Activated T-cell treated with anti-CD3 and anti-CD28 coated beads, Interleukin-2, amount 50 U/mL, for 4 hours (primary cell): ENCODE results near the gene SPDYE1. TPM values are rescaled to one million over a fixed set of nuclear protein-coding genes. Genes with fewer than 3 reads are reported as not detected.
"Not testable (repeated sequence)": the region's sequence is repeated elsewhere in the genome, so short reads cannot be mapped to it uniquely, and the experiment has no call there.

ENCODE experiments used
- ATAC-seq, 2 donors: fragments of 200-7000 bp; cut with Tn5 transposase; one replicate each; pipeline ENCODE4 v1.10.0; 2021
- DNase-seq: peaks from one replicate; pipeline ENCODE4 v3.0.0-alpha.2; 2020
- H3K27me3 Mint-ChIP-seq: one replicate; pipeline ENCODE4 v1.8.0; 2021; ENCODE audit warnings: low read depth, mixed read lengths
- H3K36me3 Mint-ChIP-seq: one replicate; pipeline ENCODE4 v1.8.0; 2022; ENCODE audit warnings: mixed read lengths; ENCODE audit not compliant: insufficient read depth
- H3K4me1 Mint-ChIP-seq: one replicate; pipeline ENCODE4 v1.8.0; 2021; ENCODE audit warnings: low read depth, mixed read lengths
- H3K4me3 Mint-ChIP-seq: one replicate; pipeline ENCODE4 v1.8.0; 2021; ENCODE audit warnings: mild to moderate bottlenecking, moderate library complexity, mixed read lengths
- H3K9me3 Mint-ChIP-seq: one replicate; pipeline ENCODE4 v1.8.0; 2021; ENCODE audit warnings: mixed read lengths
- total RNA-seq, 3 donors: library from RNA; stranded (reverse); gene quantifications; one replicate each; pipeline ENCODE4 v1.2.1, GENCODE V29; 2021

SPDYE1 gene
- total RNA-seq: not detected

DNA sequence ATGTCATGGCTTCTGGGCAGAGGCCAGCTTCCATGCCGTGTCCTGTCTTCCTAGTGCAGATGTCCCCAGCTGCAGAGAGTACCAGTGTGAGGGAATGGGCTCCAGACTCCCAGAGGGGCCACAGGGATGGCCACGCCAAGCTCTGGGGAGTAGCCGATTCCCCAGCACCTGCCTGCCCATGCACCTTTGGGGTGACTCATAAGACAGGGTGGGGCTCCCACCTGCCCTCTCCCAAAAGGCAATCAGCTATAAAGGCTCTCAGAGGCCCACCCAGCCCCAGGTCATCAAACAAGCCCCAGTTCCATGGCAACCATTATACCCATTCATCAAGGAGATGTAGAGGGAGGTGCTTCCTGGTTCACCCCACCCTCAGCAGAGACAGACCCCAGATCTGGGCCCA is at the start of gene SPDYE1:
TSS of gene SPDYE1 (plus strand) at position 366 of the 400 bp plus-strand sequence. CDS start 2,053 bp downstream, outside the sequence.
- H3K27me3 Mint-ChIP-seq, H3K4me3 Mint-ChIP-seq, ATAC-seq, H3K4me1 Mint-ChIP-seq, DNase-seq, H3K36me3 Mint-ChIP-seq, H3K9me3 Mint-ChIP-seq: not testable (repeated sequence)

DNA sequence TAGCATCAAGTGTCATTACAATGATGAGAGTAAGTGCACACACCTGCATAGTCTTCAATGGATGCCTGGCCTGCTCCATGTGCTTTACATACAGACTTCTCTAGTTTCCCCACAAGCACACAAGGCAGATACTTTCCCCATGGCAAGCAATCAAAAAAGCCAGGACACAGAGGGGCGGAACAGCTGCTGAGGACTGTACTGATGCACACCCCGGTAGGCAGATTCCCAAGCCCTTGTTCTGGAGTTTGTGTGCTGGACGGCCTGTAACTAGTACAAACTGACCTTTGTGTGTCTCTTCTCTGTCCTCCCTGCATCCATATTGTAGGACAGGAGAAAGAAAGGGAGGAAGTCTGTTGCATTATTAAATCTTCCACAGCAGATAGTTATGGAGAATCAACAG is 45.7 kb upstream of the SPDYE1 start:
- Mint-ChIP-seq H3K4me3 (no peak overlapping the region), H3K9me3 (no peaks in the 10 kb centered on the region), H3K36me3 (peaks cover 32% of the 10 kb centered on the region), H3K4me1 (peaks cover 11% of the 10 kb centered on the region), H3K27me3 (no peaks in the 10 kb centered on the region)
- DNase-seq (no peak), ATAC-seq (no peak)

DNA sequence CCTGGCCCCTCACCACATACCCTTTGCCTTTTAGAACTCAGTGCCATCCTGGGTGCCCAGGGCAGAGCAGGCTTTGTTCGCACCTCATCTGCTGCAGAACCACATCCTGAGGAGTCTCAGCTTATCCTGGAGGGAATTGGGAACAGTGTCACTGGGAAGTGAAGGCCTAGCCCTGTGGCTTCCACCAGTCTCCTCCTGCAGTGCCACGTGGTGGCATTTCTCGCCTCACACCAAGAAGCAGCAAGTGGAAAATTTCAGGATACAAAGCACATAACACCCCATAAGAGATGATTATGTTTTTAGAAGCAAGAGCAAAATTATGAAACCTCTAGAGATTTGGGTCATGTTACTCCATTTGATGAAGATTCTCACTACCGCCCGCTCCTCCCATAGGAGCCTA is 44.6 kb upstream of the SPDYE1 start:
- no peak overlapping the region for H3K4me3 Mint-ChIP-seq
- H3K27me3 Mint-ChIP-seq: no peaks in the 10 kb centered on the region
- H3K4me1 Mint-ChIP-seq: peaks cover 11% of the 10 kb centered on the region
- DNase-seq (no peak), ATAC-seq (no peak)
- H3K36me3 Mint-ChIP-seq: peaks cover 25% of the 10 kb centered on the region
- no peaks in the 10 kb centered on the region for H3K9me3 Mint-ChIP-seq

DNA sequence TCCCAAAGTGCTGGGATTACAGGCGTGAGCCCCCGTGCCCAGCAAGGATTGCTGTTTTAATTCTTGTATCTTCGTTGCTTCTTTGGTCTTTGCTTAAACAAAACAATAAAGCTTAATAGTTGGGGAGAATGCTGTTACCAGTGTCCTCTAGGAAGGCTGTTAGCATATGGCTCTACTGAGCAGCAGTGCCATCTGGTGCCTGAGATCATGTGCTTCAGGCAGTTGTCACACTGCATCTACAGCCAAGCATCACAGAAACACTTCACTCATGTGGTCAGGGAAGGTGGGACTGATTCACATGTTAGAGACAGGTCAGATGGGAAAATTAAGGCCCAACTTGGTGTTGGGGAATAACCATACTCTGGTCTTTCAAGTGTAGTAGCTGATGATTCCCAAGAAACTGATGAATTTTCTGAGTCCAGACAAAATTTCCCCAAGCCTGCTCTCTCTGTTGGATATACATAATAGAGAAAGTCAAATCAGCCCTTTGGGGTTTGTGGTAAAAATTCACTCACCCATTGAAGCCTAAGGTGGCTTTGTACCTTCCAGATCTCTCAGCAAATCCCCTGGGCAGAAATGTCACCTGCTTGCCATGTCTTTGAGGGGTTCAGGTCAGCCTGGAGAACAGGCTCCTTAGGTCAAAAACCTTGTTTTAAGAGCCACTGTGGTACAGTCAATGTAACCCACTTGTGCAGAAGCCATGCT is 43.0 kb upstream of the SPDYE1 start:
- DNase-seq: no peak
- Mint-ChIP-seq H3K4me3 (no peak overlapping the region), H3K27me3 (no peaks in the 10 kb centered on the region), H3K4me1 (peaks cover 11% of the 10 kb centered on the region), H3K9me3 (no peaks in the 10 kb centered on the region), H3K36me3 (peaks cover 20% of the 10 kb centered on the region)
- ATAC-seq: peak; percentile 48 to 59

DNA sequence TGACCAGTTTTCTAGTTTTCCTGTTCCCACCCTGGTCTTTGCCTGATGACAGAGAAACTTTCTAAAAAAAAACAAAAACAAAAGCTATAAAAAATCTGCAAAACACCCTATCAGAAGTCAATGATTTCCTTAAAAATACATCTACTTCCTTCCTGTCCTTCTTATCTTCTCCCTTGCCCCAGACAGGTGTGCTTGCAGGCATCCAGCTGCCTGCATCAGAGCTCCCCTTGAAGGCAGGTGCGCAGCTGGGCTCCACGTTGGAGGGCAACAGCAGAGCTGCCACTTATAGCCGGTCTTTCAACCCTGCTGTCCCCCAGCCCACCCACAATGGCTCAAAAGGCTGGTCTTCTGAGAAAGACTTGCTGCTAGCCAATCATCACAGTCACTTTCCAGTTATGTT is 41.7 kb upstream of the SPDYE1 start:
- Mint-ChIP-seq H3K9me3 (no peaks in the 10 kb centered on the region), H3K27me3 (no peaks in the 10 kb centered on the region), H3K4me1 (peaks cover 11% of the 10 kb centered on the region), H3K36me3 (peaks cover 23% of the 10 kb centered on the region), H3K4me3 (no peak overlapping the region)
- ATAC-seq (no peak), DNase-seq (no peak)

DNA sequence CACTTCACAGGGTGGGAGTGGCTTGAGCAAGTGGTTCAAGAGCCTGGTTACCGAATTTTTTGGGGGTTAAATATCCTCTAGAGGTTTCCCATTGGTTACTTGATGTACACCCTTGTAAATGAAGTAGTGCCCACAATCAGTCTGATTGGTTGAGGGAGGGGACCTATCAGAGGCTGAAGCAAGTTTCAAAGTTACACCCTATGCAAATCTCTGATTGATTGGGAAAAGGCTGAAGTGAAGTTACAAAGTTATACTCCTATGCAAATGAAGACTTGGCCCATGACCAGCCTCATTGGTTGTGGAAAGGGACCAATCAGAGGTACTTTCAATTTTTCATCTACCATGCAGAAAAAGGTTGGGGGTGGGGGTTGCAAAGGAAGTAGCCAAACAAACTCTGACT is 36.8 kb upstream of the SPDYE1 start:
- Mint-ChIP-seq H3K4me3 (no peak overlapping the region), H3K36me3 (peaks cover 10% of the 10 kb centered on the region), H3K4me1 (peaks cover 5% of the 10 kb centered on the region), H3K9me3 (no peaks in the 10 kb centered on the region), H3K27me3 (no peaks in the 10 kb centered on the region)
- ATAC-seq: no peak
- DNase-seq: no peak

- H3K4me3 Mint-ChIP-seq, H3K4me1 Mint-ChIP-seq, ATAC-seq, H3K27me3 Mint-ChIP-seq, DNase-seq, H3K36me3 Mint-ChIP-seq, H3K9me3 Mint-ChIP-seq: not testable (repeated sequence)
Measured at GRCh38 chr7:43966392-43966791, 31.3 kb upstream of the SPDYE1 start.

DNA sequence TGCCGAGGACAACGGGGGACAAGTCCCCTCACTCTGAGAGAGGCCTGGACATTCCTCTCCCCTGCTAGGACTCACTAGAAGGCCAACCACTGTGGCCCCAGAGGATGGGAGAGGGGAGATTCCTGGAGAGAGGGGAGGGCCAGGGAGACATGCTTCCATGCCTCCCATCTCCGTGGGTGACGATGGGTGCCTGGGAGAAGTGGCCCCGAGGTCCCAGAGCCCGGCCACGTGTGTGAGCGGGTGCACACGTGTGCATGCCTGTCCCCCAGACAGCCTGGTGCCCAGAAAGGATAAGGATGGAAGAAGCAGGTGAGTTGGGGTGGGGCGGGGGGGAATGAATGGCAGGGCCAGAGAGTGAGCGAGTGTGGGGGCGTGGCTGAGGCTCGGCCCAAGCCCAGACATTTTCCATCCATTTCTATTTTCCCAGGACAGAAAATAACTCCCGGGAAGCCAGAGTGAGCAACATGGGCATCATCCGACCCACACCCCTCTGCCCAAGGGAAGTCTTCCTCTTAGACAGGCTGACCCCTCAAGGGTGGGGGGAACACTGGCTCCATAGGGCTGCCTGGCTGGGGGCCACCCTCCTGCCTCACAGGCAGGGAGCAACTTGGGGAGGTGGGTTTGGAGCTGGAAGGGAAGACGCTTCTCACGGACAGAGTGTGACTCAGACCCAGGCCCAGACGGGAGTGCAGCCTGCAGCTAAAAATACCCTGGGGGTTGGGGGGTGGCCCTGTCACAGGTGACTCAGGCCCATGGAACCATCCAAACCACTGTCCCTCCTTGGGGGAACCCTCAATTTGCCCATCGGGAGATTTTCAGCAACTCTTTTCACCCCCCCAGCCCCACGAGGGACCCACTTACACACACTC is 29.3 kb upstream of the SPDYE1 start:
- H3K9me3 Mint-ChIP-seq, H3K27me3 Mint-ChIP-seq, H3K4me3 Mint-ChIP-seq, H3K36me3 Mint-ChIP-seq, DNase-seq, H3K4me1 Mint-ChIP-seq: not testable (repeated sequence)
- peak in 1 of 2 donors; percentile 28 for ATAC-seq

GRCh38 chr7:43969586-43969985 is 28.1 kb upstream of the SPDYE1 start:
- H3K4me1 Mint-ChIP-seq, DNase-seq, ATAC-seq, H3K9me3 Mint-ChIP-seq, H3K4me3 Mint-ChIP-seq, H3K36me3 Mint-ChIP-seq, H3K27me3 Mint-ChIP-seq: not testable (repeated sequence)

DNA sequence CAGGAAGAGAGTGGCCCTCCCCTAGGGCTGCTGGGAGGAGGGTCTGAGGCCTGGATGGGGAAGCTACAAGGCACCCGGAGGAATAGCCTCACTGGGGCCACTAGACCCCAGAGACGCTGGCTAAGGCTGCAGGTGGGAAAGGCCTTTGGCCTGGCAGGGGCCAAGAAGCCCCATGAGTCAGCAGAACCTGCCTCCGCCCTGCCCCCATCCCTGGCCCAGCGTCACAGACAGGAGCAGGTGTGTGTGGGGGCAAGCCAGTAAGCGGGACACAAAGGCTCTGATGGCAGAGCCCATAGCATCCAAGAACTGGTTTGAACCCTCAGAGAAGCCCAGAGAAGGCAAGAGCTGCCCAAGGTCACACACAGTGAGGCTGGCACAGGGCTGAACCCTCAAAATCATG is 27.0 kb upstream of the SPDYE1 start:
- H3K27me3 Mint-ChIP-seq, ATAC-seq, DNase-seq, H3K36me3 Mint-ChIP-seq, H3K4me3 Mint-ChIP-seq, H3K4me1 Mint-ChIP-seq, H3K9me3 Mint-ChIP-seq: not testable (repeated sequence)

GRCh38 chr7:43974033-43974573 is 23.6 kb upstream of the SPDYE1 start:
- ATAC-seq, H3K4me3 Mint-ChIP-seq, H3K9me3 Mint-ChIP-seq: not testable (repeated sequence)

GRCh38 chr7:43974725-43975482 is 22.8 kb upstream of the SPDYE1 start:
- H3K4me3 Mint-ChIP-seq, DNase-seq, H3K4me1 Mint-ChIP-seq, H3K36me3 Mint-ChIP-seq, H3K9me3 Mint-ChIP-seq, H3K27me3 Mint-ChIP-seq, ATAC-seq: not testable (repeated sequence)

More at GRCh38 chr7:43974033-43974573, 23.6 kb upstream of the SPDYE1 start:
- not testable (repeated sequence) for H3K36me3 Mint-ChIP-seq, DNase-seq, H3K4me1 Mint-ChIP-seq, H3K27me3 Mint-ChIP-seq

DNA sequence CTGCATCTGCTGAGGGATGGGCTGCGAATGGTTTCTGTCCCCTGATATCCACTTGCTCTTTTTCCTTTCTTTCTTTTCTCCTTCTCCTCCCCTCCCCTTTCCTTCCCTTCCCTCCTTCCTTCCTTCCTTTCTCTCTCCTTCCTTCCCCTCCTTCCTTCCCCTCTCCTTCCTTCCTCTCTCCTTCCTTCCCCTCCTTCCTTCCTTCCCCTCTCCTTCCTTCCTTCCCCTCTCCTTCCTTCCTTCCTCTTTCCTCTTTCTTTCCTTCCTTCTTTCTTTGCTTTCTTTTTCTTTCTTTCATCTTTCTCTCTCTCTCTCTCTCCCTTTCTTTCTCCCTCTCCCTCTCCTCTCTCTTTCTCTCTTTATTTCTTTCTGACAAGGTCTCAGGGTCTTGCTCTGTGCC is 20.2 kb upstream of the SPDYE1 start:
- H3K4me1 Mint-ChIP-seq: no peaks in the 10 kb centered on the region

GRCh38 chr7:43978102-43978501 is 19.6 kb upstream of the SPDYE1 start:
- H3K4me1 Mint-ChIP-seq, H3K9me3 Mint-ChIP-seq, DNase-seq, H3K36me3 Mint-ChIP-seq, ATAC-seq, H3K4me3 Mint-ChIP-seq, H3K27me3 Mint-ChIP-seq: not testable (repeated sequence)

More for the DNA sequence above, 20.2 kb upstream of the SPDYE1 start:
- Mint-ChIP-seq H3K27me3 (no peaks in the 10 kb centered on the region), H3K4me3 (no peak overlapping the region), H3K9me3 (no peaks in the 10 kb centered on the region), H3K36me3 (peaks cover 2% of the 10 kb centered on the region)
- no peak for ATAC-seq
- DNase-seq: no peak
